GM12874 (cell line): ENCODE measurements around the gene SOCS1.

Source experiments
- TF ChIP-seq, protein P1 (sequence below): IDR thresholded peaks from 2 replicates; pipeline ENCODE4 v1.5.1; 2011; ENCODE audit warnings: low read depth, mild to moderate bottlenecking, control low read depth, low read length, moderate library complexity; ENCODE audit not compliant: insufficient read depth

Gene SOCS1

DNA sequence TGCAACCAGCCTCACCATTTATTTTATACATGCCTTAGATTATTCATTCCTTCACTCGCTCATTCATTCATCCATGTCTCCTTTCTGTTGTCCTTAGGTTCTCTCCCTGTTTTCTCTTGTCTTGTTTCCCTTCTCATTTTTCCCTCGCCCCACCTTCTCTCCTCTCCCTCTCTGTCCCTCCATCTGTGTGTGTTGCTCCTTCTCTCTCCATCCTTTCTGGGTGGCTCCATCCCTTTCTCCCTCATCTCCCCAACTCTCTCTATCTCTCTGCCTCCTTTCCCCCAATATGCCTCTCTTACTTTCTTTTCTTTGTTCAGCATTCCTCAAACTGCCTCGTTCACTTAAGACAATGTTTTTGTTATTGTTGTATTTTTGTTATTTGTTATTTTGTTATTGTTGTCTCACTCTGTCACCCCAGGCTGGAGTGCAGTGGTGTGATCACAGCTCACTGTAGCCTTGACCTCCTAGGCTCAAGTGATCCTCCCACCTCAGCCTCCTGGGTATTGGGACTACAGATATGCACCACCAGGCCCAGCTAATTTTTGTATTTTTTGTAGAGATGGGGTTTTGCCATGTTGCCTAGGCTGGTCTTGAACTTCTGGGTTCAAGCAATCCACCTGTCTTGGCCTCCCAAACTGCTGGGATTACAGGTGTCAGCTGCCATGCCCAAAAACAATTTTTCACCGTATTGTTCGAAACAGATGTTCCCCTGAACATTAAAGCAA, 14.4 kb downstream of the SOCS1 start:
- TF ChIP-seq, protein P1, sequence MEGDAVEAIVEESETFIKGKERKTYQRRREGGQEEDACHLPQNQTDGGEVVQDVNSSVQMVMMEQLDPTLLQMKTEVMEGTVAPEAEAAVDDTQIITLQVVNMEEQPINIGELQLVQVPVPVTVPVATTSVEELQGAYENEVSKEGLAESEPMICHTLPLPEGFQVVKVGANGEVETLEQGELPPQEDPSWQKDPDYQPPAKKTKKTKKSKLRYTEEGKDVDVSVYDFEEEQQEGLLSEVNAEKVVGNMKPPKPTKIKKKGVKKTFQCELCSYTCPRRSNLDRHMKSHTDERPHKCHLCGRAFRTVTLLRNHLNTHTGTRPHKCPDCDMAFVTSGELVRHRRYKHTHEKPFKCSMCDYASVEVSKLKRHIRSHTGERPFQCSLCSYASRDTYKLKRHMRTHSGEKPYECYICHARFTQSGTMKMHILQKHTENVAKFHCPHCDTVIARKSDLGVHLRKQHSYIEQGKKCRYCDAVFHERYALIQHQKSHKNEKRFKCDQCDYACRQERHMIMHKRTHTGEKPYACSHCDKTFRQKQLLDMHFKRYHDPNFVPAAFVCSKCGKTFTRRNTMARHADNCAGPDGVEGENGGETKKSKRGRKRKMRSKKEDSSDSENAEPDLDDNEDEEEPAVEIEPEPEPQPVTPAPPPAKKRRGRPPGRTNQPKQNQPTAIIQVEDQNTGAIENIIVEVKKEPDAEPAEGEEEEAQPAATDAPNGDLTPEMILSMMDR: no peak

DNA sequence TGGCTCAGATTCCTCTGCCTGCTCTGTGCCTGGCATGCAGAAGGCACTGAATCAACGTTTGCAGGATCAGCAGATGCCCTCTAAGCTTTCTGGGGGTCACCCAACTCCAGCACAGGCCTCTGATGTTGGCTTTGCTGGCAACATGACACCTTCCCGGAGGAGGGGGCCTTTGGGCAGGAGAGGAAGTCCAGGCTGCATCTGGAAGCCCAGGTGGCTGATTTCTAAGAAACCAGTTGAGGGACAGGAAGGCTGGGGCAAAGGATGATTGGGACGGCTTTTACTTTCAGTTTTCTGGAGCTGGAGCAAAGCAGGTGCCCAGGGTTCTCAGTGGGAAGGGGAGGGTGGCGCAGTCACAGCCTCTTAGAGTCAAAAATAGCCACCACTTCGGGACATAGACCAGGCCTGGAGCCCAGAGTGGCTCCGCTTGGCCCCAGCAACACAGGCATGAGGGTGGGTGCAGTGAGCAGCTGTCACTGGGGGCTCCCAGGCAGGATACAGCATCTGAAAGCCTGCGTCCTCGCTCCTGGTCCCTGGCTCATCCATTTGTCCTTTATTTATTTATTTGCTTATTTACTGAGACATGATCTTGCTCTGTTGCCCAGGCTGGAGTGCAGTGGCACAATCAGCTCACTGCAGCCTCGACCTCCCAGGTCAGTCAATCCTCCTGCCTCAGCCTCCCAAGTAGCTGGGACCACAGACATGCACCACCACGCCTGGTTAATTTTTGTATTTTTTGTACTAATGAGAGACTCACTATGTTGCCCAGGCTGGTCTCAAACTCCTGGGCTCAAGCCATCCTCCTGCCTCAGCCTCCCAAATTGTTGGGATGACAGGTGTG, 15.1 kb downstream of the SOCS1 start:
- TF ChIP-seq, protein P1: no peak

DNA sequence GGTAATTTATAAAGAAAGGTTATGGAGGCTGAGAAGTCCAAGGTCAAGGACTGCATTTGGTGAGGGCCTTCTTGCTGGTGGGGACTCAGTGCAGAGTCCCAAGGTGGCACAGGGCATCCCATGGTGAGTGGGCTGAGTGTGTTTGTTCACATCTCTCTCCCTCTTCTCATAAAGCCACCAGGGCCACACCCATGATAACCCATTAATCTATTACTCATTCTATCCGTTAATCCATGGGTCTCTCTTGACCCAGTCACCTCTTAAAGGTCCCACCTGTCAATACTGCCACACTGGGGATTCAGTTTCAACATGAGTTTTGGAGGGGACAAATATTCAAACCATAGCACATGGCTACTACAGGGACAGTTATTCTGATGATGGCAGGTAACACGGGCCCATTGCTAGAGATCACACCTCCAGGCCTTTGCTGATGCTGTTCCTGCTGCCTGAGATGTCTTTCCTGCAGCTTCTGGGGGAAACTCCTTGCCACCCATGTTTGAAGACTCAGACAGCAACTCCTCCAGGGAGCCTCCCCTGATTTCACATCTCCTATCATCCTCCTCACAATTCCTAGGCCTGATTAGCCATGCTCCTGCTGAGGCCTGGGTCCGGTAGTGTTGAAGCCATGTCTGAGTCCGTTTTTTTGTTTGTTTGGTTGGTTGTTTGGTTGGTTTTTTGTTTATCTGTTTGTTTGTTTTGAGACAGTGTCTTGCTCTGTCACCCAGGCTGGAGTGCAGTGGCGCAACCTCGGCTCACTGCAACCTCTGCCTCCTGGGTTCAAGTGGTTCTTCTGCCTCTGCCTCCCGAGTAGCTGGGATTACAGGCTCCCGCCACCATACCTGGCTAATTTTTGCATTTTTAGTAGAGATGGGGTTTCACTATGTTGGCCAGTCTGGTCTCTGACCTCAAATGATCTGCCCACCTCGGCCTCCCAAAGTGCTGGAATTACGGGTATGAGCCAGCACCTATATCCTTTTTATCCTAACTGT, 16.1 kb downstream of the SOCS1 start:
- TF ChIP-seq, protein P1: no peak

GRCh38 chr16:11238272-11239202, 17.5 kb downstream of the SOCS1 start:
- TF ChIP-seq, protein P1: no peak

- TF ChIP-seq, protein P1: no peak
Measured at GRCh38 chr16:11236461-11237254, 19.3 kb downstream of the SOCS1 start.

- TF ChIP-seq, protein P1: no peak
Measured at GRCh38 chr16:11235703-11235991, 20.4 kb downstream of the SOCS1 start.
